ENCODE measurements around the gene ZNF609.

Gene ZNF609

DNA sequence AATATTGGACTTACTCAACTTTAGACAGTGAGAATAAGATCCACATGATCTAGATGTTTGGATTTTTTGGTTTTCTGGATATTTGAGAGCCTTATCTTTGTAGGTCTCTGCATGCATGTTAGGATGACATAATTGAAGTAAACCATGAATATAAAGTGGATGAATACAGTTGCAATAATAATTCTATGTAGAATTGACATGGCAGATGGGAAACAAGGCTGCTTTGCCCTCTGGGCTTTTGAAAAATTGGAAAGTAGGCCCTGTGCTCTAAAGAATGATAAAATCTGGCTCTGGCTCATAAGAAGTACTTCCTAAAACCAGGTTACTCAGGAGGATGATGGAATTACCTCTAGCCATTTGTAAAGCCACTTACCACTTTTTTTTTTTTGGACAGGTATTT is 86.9 kb downstream of the ZNF609 start:
- no peak for DNase-seq

DNA sequence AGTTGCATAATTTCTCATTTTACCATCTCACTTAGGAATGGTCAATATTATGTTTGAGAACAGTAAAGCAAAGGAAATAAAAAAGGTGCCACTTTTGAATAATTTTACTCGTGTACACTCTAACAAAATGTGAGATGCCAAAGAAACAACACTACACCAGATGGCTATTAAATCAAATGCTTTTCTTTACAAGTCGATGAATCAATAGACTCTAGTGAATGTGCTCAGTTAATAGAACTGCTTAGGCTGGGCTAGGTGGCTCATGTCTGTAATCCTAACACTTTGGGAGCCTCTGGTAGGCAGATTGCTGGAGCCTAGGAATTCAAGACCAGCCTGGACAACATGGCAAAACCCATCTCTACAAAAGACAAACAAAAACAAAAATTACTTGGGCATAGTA is 87.9 kb downstream of the ZNF609 start:
- DNase-seq = no peak

DNA sequence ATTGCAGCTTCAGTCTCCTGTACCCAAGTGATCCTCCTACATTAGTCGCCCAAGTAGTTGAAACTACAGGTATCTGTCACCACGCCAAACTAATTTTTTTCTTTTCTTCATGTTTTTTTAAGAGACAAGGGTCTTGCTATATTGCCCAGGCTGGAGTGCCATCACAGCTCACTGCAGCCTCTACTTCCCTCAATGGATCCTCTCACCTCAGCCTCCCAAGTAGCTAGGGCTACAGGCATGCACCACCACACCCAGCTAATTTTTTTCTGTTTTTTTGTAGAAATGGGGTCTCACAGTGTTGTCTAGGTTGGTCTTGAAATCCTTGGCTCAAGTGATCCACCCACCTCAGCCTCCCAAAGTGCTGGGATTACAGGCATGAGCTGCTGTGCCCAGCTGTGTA is 89.5 kb downstream of the ZNF609 start:
- no peak for DNase-seq

DNA sequence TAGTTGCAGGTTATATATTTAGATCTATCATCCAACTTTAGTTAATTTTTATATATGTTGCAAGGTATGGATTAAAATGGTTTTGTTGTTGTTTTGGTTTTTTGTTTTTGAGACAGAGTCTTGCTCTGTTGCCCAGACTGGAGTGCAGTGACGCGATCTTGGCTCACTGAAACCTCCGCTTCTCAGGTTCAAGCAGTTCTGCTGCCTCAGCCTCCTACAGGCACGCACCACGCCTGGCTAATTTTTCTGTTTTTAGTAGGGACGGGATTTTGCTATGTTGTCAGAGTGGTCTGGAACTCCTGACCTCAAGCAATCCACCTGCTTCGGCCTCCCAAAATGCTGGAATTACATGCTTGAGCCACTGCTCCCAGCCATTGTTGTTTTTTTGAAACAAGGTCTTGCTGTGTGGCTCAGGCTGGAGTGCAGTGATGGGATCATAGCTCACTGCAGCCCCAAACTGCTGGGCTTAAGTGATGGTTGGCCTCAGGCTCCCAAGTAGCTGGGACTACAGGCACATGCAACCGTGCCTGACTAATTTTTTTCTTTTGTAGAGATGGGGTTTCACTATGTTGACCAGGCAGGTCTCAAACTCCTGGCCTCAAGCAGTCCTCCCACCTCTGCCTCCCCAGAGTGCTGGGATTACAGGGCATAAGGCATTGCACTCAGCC is 92.0 kb downstream of the ZNF609 start:
- DNase-seq = no peak

DNA sequence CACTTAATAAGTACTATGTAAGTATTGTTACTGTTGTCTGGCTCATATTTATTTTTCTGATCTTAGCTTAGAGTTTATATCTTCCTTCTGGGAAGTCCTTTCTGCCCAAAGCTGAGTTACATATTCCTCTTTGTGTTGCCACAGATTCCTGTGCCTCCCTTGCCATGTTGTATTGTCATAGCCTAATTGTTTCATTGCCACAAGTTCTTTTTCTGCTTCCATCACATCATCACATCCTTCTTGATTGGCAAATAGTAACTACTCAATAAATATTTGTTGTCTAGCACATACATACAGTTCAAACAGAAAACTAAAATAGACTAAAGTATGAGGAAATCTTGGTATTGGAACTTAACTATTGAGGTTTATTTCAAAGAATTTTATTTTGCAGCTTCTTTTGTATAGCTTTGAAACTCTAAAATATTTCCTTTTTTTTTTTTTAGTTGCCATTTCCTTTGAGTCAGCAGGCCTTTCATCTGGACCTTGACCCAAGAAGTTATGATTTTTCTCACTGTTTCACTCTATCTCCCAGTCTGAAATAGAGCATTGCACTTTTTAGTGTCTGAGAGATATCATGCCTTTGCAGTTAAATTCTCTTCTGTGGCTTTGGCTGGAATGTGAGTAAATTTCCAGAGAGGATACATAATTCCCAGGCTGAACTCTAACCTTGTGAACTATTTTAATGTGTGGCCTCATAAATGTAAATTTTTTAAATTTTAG is 98.2 kb downstream of the ZNF609 start:
- no peak for DNase-seq

DNA sequence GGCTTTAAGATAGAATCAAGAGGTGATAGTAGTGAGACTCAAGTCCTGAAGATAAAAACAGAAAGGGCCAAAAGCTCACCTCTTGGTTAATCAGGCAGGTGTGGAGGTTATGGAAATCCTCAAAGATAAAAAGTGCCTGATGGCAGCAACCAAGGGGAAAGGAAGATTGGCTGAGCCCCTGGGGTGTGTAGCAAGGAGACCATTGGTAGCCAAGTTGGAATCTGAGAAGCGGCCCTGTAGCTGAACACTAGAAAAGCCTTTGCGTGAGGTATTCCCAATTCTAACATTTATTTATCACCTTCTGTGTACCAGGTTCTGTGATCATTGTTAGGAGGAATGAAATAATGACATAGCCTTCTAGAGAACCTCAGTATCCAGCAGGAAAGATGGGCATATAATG is 98.9 kb downstream of the ZNF609 start:
- no peak for DNase-seq

DNA sequence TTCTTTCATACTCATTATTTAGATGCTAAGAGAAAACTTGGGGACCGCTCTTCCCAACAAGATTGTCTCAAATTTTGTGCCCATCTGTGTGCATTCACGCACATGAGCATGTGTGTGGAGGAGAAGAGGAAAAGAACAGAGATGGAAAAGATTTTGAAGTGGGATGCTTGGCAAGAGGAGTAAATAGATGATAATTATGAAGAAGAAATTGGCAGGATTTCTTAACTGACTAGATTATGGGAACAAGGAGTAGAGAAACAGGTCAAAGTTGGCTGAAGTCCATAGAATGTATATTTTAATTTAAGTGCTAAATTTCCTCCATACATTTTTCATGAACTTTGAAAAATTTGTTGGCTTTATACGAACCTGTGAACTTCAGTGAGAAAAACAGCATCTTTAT is 100.1 kb downstream of the ZNF609 start:
- no peak for DNase-seq

DNA sequence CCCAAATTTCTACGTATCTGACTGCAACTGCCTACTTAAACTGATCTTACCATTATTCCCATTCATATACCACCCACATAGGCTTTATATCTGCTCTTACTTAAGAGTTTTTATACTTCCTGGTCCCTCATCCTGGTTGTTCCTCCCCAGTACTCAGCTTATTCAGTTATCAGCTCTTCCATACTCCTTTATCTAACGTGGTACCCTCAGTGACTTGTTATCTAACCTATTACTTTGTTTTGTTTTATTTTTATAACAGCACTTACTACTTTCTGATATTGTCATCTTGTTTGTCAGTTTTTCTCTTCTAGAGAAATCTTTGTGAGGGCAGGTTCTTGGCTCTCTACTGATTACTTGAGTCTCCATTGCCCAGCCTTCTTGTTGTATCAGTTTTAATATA is 100.6 kb downstream of the ZNF609 start:
- no peak for DNase-seq

DNA sequence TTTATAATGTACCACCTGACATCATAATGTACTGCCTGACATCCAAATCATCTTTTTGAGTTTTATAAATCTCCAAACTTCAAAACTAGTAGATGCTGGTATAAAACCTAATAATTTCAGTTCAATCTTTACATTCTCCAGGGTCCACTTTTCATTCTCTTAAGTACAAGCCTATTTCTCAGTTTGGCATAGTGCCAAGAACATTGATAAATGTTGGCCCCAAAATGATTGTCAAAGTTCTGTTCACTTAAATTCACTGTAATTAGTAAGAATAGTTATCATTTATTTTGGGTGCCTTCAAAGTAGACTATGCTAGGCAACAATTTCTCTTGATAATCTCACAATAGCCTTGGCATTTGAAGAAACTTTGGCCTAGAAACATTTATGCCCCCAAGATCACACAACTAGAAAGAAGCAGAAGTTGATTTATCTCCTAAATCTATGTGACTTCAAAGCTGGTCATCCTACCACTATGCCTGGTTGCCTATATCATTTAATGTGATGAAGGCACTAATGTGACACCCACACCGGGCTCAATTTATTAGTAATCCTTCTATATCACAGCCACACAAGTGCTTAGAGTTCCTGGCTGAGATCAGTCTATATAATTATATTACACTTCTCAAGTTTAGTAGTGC is 101.7 kb downstream of the ZNF609 start:
- no peak for DNase-seq

DNA sequence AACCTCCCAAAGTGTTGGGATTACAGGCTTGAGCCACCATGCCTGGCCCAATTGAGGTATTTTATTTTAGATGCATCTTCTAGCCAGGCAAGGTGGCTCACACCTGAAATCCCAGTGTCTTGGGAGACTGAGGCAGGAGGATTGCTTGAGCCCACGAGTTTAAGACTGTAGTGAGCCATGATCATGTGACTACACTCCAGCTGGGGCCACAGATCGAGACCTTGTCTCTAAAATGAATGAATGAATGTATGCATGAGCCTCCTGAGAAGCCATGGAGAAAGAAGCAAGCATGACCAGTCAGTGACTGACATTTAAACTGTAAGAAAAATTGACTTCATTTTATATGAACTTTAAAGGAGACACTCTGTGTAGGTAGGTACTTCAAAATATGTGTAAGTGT is 105.7 kb downstream of the ZNF609 start:
- DNase-seq = no peak

DNA sequence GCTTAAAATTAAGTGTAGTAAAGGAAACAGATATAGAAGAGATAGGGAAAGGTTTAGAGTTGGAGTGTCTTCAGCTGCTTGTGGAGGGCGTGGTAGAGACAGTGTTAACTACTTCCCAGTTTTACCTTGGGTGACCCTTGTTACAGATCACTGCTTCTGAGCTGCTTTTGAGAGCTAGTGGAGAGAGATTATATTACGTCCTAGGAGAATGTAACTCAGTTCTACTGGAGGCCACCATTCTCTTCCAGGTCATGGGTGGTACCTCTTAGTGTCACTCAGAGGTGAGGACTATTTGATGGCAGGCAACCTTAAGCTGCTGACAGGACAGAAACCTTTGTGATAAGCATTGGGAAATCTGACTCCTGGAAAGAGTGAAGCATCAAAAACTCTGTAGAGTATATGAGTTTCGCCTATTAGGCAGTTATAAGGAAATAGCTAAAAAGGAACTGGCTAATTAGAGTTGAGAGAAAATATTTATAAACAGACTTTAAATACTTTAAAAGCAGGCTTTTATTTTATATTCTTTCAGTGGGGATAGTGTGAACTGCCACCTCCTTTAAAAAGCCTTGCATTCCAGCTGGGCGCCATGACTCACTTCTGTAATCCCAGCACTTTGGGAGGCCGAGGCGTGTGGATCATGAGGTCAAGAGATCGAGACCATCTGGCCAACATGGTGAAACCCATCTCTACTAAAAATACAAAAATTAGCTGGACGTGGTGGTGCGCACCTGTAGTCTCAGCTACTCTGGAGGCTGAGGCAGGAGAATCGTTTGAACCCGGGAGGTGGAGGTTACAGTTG is 106.5 kb downstream of the ZNF609 start:
- no peak for DNase-seq

DNA sequence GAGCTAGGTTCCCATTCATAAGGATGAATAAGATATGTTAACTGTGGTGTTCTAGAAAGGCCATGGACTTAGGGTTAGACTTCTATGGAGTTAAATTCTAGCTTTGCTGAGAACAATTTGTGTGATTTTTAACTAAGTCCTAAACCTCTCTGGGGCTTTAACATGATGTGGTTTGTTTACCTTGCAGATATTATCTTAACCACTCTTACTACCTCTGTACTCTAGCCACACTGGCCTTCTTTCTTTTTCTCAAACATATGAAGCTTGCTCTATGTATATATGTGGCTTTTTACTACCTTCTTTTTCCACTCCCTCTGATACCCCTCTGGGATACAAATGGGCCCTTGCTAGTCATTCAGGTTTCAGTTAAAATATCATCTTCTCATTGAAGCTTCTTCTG is 108.4 kb downstream of the ZNF609 start:
- DNase-seq = no peak

DNA sequence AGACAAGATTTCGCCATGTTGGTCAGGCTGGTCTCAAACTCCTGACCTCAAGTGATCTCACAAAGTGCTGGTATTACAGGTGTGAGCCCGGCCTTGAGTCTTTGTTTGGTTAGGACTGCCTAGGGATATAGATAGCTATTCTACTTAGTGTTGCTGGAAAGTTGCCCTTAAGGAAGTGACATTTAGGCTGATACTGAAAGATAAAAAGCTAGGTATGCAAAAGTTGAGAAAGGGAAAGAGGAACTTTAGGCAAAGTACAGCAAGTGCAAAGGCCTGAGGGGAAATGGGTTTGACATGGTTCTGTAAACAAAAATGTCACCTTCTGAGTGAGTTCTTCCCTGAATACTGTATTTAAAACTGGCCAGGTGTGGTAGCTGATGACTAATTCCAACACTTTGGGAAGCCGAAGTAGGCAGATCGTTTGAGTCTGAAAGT is 111.5 kb downstream of the ZNF609 start:
- no peak for DNase-seq

DNA sequence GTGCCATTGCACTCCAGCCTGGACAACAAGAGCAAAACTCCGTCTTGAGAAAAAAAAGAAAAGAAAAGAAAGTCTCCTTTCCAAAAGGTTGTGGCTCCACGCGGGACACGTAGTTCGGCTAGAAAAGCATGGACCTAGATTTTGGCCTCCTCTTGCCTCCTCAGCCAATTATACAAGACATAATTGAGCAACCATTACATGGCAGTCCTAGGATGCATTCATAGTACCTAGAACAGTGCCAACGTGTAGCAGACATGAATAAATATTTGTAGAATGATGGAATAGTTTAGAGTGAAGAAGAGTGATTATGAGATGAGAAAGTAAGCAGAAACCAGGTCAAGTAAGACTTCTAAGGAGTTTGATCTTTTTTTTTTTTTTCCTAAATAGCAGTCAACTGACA is 112.5 kb downstream of the ZNF609 start:
- no peak for DNase-seq

DNA sequence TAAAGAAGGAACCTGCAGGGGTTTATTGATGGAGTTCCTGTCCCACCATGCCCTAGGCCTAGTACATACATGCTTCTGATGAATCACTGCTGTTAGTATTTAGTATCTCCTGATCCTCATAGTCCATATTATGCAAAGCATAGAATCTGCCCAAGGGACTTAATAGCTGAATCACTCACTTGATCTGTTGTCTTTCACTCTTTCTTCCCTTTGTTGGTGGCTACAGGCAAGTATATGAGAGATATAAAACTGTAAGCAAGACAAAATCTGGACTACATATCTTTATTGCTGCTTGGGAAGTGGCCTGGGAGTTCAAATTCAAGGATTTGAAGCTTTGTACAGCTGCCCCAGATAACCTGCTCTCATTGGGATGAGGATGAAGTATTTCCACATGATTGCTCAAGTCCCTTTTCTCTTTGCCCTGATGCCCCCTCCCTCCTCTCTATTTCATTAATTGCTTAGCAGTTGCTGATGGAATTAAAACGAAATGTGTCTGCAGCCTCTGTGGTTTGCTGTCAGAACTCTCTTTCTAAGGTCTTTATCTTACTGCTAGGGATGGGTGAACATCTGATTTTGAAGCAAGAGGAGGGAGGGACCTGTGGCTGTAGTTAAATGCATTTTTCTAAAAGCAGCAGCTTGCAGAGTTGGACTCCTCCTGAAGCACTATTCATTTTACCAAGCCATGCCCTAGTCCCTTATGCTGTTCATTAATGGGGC is 114.1 kb downstream of the ZNF609 start:
- no peak for DNase-seq

DNA sequence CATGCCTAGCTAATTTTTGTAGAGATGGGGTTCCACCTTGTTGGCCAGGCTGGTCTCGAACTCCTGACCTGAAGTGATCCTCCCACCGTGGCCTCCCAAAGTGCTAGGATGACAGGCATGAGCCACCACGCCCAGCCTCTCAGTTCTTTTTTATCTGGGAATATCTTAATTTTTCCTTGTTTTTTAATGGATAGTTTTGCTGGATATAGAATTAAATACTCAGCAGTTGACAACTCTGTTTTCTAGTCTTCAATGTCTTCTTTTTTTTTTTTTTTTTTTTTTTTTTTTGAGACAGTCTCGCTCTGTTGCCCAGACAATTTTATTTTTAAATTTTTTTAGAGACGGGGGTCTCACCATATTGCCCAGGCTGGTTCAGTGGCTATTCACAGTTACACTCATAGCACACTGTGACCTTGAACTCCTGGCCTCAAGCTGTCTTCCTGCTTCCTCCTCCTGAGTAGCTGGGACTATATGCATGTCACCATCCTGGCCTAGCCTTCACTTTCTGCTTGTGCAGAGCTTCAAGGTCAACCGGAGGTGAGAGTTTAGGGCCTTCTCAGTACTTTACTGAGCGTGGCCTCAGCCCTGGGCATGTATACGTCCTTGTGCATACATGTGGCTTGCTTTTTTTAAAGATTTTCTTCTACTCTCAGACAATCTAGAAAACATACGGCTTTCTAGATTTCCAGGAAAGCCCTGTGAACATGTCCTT is 120.5 kb downstream of the ZNF609 start:
- DNase-seq = no peak

DNA sequence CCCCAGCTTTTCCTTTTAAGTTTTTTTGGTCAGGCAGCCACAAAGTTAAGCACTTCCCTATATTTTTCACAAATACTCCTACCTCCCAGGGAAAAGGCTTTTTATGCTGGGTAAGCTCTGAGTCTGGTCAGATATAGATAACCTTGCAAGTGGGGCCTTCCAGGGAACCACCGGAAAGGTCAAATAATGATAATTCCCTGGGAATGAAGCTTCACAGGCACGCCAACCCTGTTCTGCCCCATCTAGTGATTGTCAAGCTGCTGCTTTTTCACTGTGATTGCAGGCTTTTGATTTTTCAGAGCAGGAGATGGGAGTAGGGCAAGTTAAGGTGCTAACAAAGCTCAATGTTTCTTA is 121.0 kb downstream of the ZNF609 start:
- no peak for DNase-seq

DNA sequence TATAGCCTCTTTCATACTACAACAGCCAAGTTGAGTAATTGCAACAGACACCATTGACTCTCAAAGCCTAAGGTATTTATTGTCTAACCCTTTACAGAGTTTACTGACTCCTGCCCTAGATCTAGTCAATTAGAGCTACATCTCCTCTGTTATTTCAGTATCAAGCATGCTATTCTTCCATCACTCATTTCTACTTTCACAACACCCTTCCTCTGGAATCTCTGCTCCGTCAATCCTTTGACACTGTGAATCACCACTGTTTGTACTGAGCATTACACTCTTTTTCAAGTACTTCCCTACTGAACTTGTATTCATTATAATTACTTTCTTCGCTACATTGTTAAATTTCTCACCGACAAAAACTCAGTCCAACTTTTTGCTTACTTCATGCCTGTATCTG is 121.8 kb downstream of the ZNF609 start:
- DNase-seq = no peak

DNA sequence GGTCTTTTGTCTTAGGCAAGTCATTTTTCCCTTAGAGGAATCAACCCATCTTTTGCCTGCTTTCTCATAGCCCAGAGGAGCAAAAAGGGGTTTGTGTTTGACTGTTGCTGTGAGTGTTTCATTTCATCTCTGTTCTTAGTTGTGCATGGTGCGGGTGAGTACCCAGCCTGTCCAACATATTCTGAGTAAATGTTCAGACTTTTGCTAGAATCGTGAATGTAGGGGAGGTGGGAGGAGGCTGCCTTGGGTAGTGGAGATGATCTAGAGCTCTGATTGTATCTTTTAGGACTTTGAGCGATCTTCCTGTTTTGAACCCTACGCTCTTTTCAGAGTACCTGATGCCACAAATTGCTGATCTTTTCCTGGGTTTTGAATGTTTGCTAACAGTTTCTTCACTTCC is 123.1 kb downstream of the ZNF609 start:
- DNase-seq = no peak

DNA sequence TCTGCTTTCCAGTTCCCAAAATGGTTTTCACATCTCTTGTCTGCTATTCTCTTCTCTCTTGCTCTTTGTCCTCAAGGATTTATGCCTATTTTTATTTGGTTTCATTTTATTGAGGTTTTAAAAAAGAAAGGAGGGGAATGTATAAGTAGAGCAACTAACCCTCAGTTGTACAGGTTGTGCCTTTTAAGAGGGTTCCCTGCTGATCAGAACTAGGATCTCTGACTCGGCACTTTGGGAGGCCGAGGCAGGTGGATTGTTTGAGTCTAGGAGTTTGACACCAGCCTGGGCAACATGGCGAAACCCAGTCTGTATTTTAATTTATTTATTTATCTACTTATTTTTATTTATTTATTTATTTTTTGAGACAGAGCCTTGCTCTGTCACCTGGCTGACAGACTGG is 123.6 kb downstream of the ZNF609 start:
- DNase-seq = no peak

DNA sequence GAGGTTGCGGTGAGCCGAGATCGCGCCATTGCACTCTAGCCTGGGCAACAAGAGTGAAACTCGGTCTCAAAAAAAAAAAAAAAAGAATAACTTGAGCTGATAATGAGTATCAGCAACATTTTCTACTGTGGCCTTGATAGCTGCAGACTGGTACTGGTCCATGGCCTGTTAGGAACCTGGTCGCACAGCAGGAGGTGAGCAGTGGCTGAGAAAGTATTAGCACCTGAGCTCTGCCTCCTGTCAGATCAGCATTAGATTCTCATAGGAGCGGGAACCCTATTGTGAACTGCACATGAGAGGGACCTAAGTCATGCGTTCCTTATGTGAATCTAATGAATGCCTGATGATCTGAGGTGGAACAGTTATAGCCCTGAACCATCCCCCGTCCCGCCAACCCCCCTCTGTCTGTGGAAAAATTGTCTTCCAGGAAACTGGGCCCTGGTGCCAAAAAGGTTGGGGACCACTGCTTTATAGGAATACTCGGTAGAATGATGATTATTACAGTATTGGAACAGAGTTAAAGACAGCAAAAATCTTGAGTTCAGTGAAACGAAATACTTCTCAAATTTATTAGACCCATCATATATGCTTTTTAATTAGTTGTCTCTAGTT is 126.0 kb downstream of the ZNF609 start:
- DNase-seq = no peak

DNA sequence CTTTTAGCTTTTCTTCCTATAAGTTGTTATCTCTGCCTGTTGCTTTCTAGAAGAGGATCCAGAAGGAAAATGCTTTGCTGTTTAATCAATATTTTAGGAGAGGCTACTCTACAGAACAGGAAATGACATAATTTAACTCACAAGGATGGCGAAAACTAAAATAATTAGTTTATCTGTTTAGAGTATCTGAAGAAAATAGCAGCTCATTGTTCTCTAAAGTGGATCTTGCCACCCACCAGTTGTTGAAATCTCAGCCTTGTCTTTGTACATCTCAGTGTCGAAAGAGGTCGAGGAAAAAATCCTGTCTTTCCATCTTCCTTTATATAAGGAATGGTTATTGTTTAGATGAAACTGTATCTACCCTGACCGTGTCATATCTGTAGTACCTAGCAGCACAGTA is 126.6 kb downstream of the ZNF609 start:
- DNase-seq = no peak
